ENCODE measurements around the gene URAD. TPM values are rescaled to one million over a fixed set of nuclear protein-coding genes. Genes with fewer than 3 reads are reported as not detected.

Gene URAD
- total RNA-seq, 1 donor from 2014 or later: not detected

GRCh38 chr13:27960362-27961226, 27.9 kb downstream of the URAD start:
- intact Hi-C loops (cut with DNase I): no loop called here
- no peak for DNase-seq (ENCODE audit: low spot score in 2 of 2)
- no peaks in the 10 kb centered on the region for H3K36me3 ChIP-seq
- no peak overlapping the region for H3K27ac ChIP-seq
- H3K9me3 ChIP-seq: no peaks in the 10 kb centered on the region
- peak in 2 of 3 experiments; percentile 8 to 26 for TF ChIP-seq CTCF (IDR thresholded peaks at IDR 0.05)
- peaks cover 28% of the 10 kb centered on the region for H3K27me3 ChIP-seq
- H3K4me1 ChIP-seq: peaks cover 8 to 9% of the 10 kb centered on the region in 2 donors
- peak overlapping the region; percentile 28 to 46 for H3K4me3 ChIP-seq

DNA sequence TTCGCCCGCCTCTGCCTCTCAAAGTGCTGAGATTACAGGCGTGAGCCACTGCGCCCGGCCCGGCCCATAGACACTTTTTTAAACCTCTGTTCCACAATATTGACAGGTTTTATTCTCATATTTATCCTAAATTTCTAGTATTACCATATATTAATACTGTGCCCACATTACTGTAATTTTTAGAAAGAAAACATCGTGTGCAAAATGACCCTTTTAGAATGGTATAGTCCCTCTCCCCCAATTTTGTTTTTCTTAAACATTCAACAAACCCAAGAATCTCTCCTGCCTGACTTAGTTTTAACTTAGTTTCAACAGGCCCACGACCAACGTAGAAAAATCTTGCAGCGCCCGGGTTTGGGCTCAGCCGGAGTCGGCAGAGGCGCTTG, 28.5 kb downstream of the URAD start:
- no peak overlapping the region for H3K27ac ChIP-seq
- no peak for DNase-seq (ENCODE audit: low spot score in 2 of 2)
- intact Hi-C loops (cut with DNase I): no loop called here
- peaks cover 28% of the 10 kb centered on the region for H3K27me3 ChIP-seq
- peaks cover 8 to 9% of the 10 kb centered on the region in 2 donors for H3K4me1 ChIP-seq
- peak overlapping the region; percentile 28 to 46 for H3K4me3 ChIP-seq
- H3K36me3 ChIP-seq: no peaks in the 10 kb centered on the region
- no peaks in the 10 kb centered on the region for H3K9me3 ChIP-seq
- no peak for TF ChIP-seq CTCF (IDR thresholded peaks at IDR 0.05)

DNA sequence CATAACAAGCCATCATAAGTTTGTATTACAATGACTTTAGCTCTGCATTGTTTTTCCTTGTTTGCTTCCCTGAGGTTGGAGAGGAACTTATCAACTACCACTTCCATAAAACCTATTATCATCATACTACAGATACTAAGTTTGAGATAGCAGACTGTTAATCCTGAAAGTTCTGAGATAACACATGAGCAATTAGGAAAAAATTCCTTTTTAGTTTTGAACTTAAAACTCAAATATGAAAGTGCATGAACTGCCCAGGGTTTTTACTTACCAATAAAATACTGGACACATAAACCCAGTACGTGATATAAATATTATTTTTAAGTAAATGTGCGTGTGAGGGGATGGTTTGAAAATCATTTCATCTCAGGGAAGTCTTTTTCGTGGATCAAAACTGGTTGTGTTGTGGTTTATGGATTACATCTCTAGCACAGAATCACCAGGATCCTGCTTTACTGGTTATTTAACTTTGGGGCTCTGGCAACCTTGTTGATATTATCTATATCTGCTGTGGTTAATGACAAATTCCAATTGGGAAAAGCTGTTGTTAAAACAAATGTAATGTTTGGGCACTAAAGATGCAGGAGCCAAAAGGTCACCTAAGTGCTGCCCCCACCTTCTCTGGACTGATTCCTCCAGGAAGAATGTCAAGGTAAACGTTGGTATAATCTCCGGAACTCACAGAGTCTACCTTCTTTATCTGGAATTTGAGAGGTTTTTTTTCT, 31.8 kb downstream of the URAD start:
- no peak for TF ChIP-seq CTCF (IDR thresholded peaks at IDR 0.05)
- Histone ChIP-seq H3K27me3 (peaks cover 28% of the 10 kb centered on the region), H3K4me1 (peaks cover 11 to 19% of the 10 kb centered on the region in 2 donors), H3K9me3 (no peaks in the 10 kb centered on the region), H3K36me3 (no peaks in the 10 kb centered on the region), H3K4me3 (no peak overlapping the region), H3K27ac (no peak overlapping the region)
- intact Hi-C loops (cut with DNase I): no loop called here
- no peak for DNase-seq (ENCODE audit: low spot score in 2 of 2)

DNA sequence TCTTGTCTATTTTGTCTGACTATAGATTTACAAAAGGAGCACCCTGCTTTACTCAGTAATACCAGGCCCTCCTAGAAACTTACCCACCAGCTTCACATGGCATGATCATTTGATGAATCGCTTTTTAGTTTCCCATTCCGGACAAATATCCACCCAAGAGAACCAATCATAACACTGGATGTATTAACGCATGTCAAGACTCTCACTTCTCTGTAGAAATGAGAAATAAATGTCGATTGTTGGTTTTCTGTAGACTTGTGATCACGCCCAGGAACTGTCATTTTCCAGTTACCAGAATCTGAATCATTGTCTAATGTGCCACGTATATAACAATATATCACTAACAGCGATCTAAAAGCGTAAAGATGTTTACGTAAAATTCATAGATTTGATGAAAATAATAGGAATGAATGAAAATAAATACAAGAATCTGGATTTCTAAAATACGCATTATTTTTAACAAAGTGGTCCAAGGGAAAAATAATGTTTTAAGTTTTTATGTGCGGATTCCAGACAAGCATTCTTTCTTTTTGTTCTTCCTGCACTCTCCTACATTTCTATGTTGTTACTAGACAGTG, 33.4 kb downstream of the URAD start:
- TF ChIP-seq CTCF (IDR thresholded peaks at IDR 0.05): no peak
- Histone ChIP-seq H3K9me3 (no peaks in the 10 kb centered on the region), H3K36me3 (no peaks in the 10 kb centered on the region), H3K4me3 (no peak overlapping the region), H3K27ac (no peak overlapping the region), H3K4me1 (peaks cover 2 to 12% of the 10 kb centered on the region in 2 donors), H3K27me3 (peaks cover 20% of the 10 kb centered on the region)
- intact Hi-C loops (cut with DNase I): no loop called here
- DNase-seq (ENCODE audit: low spot score in 2 of 2): no peak

GRCh38 chr13:27954406-27954851, 34.1 kb downstream of the URAD start:
- Histone ChIP-seq H3K4me1 (peaks cover 2 to 9% of the 10 kb centered on the region in 2 donors), H3K36me3 (no peaks in the 10 kb centered on the region), H3K27ac (no peak overlapping the region), H3K4me3 (peak overlapping the region; percentile 49 to 59), H3K27me3 (peaks cover 14% of the 10 kb centered on the region), H3K9me3 (no peaks in the 10 kb centered on the region)
- no peak for DNase-seq (ENCODE audit: low spot score in 2 of 2)
- intact Hi-C loops (cut with DNase I): no loop called here
- TF ChIP-seq CTCF (IDR thresholded peaks at IDR 0.05): no peak

Data from ascending aorta (tissue), 2 donors.